Endodermal cell (in vitro differentiated cells): ENCODE measurements around the gene TRIM49. TPM values are rescaled to one million over a fixed set of nuclear protein-coding genes. Genes with fewer than 3 reads are reported as not detected.
"Not testable (repeated sequence)": the region's sequence is repeated elsewhere in the genome, so short reads cannot be mapped to it uniquely, and the experiment has no call there.

Experiments used
- DNase-seq: peaks from one replicate; pipeline ENCODE4 v3.0.0-alpha.2; 2017
- H3K27ac ChIP-seq: 2 replicates; pipeline ENCODE4 v1.5.1; 2013; ENCODE audit warnings: mild to moderate bottlenecking, low read depth, low read length, moderate library complexity
- H3K27me3 ChIP-seq: 2 replicates; pipeline ENCODE4 v1.6.1; 2013; ENCODE audit warnings: mild to moderate bottlenecking, low read length, moderate library complexity; ENCODE audit not compliant: insufficient read depth, control insufficient read depth, poor library complexity, severe bottlenecking
- H3K36me3 ChIP-seq: 2 replicates; pipeline ENCODE4 v1.7.0; 2013; ENCODE audit warnings: mild to moderate bottlenecking, low read length, moderate library complexity; ENCODE audit not compliant: control insufficient read depth, insufficient read depth
- H3K4me1 ChIP-seq: one replicate; pipeline ENCODE4 v1.7.0; 2013; ENCODE audit warnings: low read length; ENCODE audit not compliant: control insufficient read depth, insufficient read depth
- H3K4me3 ChIP-seq: 2 replicates; pipeline ENCODE4 v1.5.1; 2013; ENCODE audit warnings: mild to moderate bottlenecking, low read length, moderate library complexity
- H3K9ac ChIP-seq: 2 replicates; pipeline ENCODE4 v1.6.1; 2013; ENCODE audit warnings: mild to moderate bottlenecking, low read length, moderate library complexity; ENCODE audit not compliant: poor library complexity, severe bottlenecking; ENCODE audit errors: extremely low read depth
- H3K9me3 ChIP-seq: 2 replicates; pipeline ENCODE4 v1.6.1; 2013; ENCODE audit warnings: mild to moderate bottlenecking, low read length, moderate library complexity; ENCODE audit not compliant: control insufficient read depth
- H3K27ac Mint-ChIP-seq: 2 replicates; pipeline ENCODE4 v1.8.0; 2020; ENCODE audit warnings: mixed read lengths
- H3K27me3 Mint-ChIP-seq: 2 replicates; pipeline ENCODE4 v1.8.0; 2021; ENCODE audit warnings: mild to moderate bottlenecking, mixed read lengths; ENCODE audit not compliant: insufficient read depth
- H3K36me3 Mint-ChIP-seq: 2 replicates; pipeline ENCODE4 v1.8.0; 2020; ENCODE audit warnings: low read depth, mixed read lengths
- H3K4me1 Mint-ChIP-seq: 2 replicates; pipeline ENCODE4 v1.8.0; 2020; ENCODE audit warnings: mixed read lengths
- H3K4me3 Mint-ChIP-seq: 2 replicates; pipeline ENCODE4 v1.8.0; 2020; ENCODE audit warnings: mild to moderate bottlenecking, moderate library complexity, mixed read lengths
- H3K9me3 Mint-ChIP-seq: 2 replicates; pipeline ENCODE4 v1.8.0; 2020; ENCODE audit warnings: mild to moderate bottlenecking, mixed read lengths
- WGBS, 2 experiments: methylation state at CpG; one replicate each; pipeline versions ENCODE4 v1.1.5 to v1.1.7; 2013; ENCODE audit warnings: missing lambda C conversion rate in 2 of 2, mixed read lengths in 1 of 2; ENCODE audit not compliant: insufficient coverage in 1 of 2, insufficient read length in 1 of 2; 5-methylcytosine and 5-hydroxymethylcytosine counted together
- long read RNA-seq, 4 experiments: library from polyadenylated mRNA in 2 of 4; library from RNA in 1 of 4; library from capped mRNA in 1 of 4; stranded (forward) in 3 of 4; unstranded in 1 of 4; transcript quantifications; one replicate each; pipeline ENCODE4 v2.0.0, GENCODE V29; 2020 to 2021; ENCODE audit warnings: inconsistent platforms in 1 of 4
- polyA plus RNA-seq, 2 experiments: library from polyadenylated mRNA; stranded (reverse); fragments of 50-300 nt; gene quantifications; one replicate each; pipeline ENCODE4 v1.2.3, GENCODE V29; 2013
- total RNA-seq, 2 donors: library from RNA; stranded (reverse); fragmentation: NEBNext Ultra II Directional in 1 of 2; extraction: Animal tissue kit (Norgen Biotek cat#: 25700) in 1 of 2; gene quantifications; 2 replicates in 1 of 2; 3 replicates in 1 of 2; pipeline ENCODE4 v1.2.1, GENCODE V29; 2021

Gene TRIM49, protein sequence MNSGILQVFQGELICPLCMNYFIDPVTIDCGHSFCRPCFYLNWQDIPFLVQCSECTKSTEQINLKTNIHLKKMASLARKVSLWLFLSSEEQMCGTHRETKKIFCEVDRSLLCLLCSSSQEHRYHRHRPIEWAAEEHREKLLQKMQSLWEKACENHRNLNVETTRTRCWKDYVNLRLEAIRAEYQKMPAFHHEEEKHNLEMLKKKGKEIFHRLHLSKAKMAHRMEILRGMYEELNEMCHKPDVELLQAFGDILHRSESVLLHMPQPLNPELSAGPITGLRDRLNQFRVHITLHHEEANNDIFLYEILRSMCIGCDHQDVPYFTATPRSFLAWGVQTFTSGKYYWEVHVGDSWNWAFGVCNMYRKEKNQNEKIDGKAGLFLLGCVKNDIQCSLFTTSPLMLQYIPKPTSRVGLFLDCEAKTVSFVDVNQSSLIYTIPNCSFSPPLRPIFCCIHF
- total RNA-seq, result not detected
- polyA plus RNA-seq (2013, experiment 1 of 2), result not detected
- not detected for polyA plus RNA-seq (2013, experiment 2 of 2)
- long read RNA-seq, experiment 1, result 0 reads
- long read RNA-seq, experiment 2, result 0 reads
- long read RNA-seq, experiment 3, result 0 reads
- long read RNA-seq, experiment 4, result 0 reads

DNA sequence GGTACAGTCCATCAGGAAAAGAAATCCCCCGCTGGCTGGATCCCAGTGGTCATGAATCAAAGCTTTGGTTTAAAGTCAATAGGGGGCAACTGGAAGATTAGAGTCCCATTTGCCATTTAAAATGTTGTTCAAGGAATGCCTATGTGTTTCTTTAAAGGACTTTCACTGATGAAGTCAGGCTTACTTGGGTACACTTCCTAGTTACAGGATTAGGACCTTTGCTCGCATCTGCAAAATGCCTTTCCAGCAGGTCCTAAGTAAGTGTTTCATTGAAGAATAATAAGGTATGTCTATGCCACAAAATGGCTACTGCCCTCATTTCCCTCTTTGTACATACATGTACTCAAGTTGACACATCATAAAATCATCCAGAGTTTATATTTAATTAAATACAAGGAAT is at the start of gene TRIM49:
TRIM49 (minus strand) TSS at position 101 of the 400 bp plus-strand sequence. CDS start 4,106 bp downstream, outside the sequence.
- not testable (repeated sequence) for DNase-seq, H3K9me3 ChIP-seq, H3K4me1 Mint-ChIP-seq, H3K9me3 Mint-ChIP-seq, H3K36me3 ChIP-seq, H3K9ac ChIP-seq, H3K27me3 ChIP-seq, H3K36me3 Mint-ChIP-seq, H3K27ac Mint-ChIP-seq, H3K4me3 ChIP-seq, H3K4me1 ChIP-seq, H3K27me3 Mint-ChIP-seq, H3K4me3 Mint-ChIP-seq, H3K27ac ChIP-seq
- WGBS, 2 experiments, result no CpG with 5 or more reads among the region's 2 CpGs

DNA sequence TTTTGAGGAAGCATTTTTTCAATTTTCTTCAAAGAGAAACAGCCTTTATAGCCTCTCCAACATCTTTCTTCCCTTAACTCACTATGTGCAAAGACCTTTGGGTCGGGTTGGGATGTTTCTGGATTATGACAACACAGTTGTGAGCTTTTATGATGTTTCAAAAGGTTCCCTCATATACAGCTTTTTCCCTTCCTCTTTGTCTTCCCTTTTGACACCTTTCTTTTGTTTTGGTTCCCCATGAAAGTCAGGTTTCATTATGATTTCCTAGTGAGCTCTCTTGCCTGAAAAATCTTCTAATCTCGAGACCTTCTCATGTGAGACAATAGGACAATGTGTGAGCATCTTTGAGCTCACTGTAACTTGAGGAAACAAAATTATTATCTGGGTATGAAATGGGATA is 18.3 kb upstream of the TRIM49 start:
- not testable (repeated sequence) for H3K4me3 ChIP-seq, H3K36me3 ChIP-seq, H3K9ac ChIP-seq, H3K4me3 Mint-ChIP-seq, H3K27ac ChIP-seq, H3K27ac Mint-ChIP-seq, H3K27me3 Mint-ChIP-seq, DNase-seq, H3K4me1 ChIP-seq, H3K36me3 Mint-ChIP-seq, H3K9me3 Mint-ChIP-seq, H3K27me3 ChIP-seq, H3K9me3 ChIP-seq, H3K4me1 Mint-ChIP-seq
- no CpG with 5 or more reads among the region's 2 CpGs for WGBS, 2 experiments

DNA sequence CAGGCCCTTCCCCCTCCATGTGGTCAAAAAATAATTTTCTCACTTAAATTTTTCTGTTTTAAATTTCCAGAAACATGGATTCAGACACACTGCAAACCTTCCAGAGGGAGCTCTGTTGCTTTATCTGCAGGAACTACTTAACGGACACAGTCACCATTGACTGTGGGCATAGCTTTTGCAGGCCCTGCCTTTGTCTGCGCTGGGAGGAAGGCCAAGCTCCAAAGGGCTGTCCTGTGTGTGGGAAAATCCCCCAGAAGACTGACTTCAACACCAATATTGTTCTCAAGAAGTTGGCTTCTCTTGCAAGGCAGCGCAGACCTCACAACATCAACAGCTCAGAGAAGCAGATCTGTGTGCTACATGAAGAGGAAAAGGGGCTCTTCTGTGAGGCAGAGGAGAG is 11.6 kb upstream of the TRIM49 start:
- not testable (repeated sequence) for H3K4me1 ChIP-seq, H3K4me3 Mint-ChIP-seq, H3K27me3 ChIP-seq, H3K27ac ChIP-seq, H3K9ac ChIP-seq, H3K36me3 Mint-ChIP-seq, H3K36me3 ChIP-seq, H3K4me1 Mint-ChIP-seq, H3K9me3 Mint-ChIP-seq, DNase-seq, H3K9me3 ChIP-seq, H3K4me3 ChIP-seq, H3K27me3 Mint-ChIP-seq, H3K27ac Mint-ChIP-seq
- WGBS, 2 experiments, result no CpG with 5 or more reads among the region's 3 CpGs

DNA sequence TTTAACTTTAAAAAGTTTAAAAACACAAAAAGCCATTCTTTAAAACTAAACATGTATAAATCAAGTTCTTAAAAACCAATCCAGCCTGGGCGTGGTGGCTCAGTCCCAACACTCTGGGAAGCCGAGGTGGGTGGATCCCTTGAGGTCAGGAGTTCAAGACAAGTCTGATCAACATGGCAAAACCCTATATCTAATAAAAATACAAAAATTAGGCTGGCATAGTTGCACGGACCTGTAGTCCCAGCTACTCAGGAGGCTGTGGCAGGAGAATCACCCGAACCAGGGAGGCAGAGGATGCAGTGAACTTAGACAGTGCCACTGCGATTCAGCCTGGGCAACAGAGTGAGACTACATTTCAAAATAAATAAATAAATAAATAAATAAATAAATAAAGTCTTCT is 5.2 kb upstream of the TRIM49 start:
- H3K9me3 ChIP-seq, H3K36me3 ChIP-seq, H3K9me3 Mint-ChIP-seq, H3K4me3 Mint-ChIP-seq, H3K36me3 Mint-ChIP-seq, H3K27ac ChIP-seq, H3K27ac Mint-ChIP-seq, H3K27me3 ChIP-seq, H3K4me1 Mint-ChIP-seq, H3K4me1 ChIP-seq, H3K9ac ChIP-seq, H3K4me3 ChIP-seq, H3K27me3 Mint-ChIP-seq: not testable (repeated sequence)
- peak; percentile 14 for DNase-seq
- 90 to 94% methylated on average over 3 to 5 of the region's 5 CpGs for WGBS, 2 experiments

DNA sequence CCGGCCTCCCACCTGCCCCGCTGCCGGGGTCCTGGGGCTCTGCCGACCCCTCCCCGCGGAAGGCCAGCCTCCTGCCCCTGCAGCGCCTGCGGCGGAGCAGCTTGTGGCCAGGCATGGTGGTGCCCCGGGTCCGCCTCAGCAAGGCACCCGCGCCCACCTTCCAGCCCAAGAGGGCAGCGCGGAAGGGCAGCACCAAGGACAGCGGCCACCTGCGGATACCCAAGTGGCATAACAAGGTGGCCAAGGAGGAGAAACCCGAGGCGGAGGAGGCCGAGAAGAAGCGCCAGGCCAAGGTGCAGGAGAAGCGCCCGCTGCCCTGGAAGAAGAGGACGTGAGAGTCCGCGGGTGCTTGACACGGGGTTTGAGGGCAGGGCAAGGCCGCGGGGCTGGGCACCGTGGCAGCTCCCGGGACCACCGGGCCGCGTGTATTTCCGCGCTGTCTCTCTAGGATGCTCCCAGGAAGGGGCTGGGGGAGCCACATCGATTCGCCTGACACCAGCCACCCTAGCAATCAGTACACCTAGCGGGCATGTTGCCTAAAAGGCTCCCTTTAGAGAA is 20.8 kb downstream of the TRIM49 start:
- H3K27me3 ChIP-seq, result not testable (repeated sequence)

More for the DNA sequence above, 20.8 kb downstream of the TRIM49 start:
- DNase-seq, H3K4me1 Mint-ChIP-seq, H3K4me1 ChIP-seq, H3K36me3 ChIP-seq, H3K4me3 ChIP-seq, H3K9me3 Mint-ChIP-seq, H3K9ac ChIP-seq, H3K4me3 Mint-ChIP-seq, H3K9me3 ChIP-seq, H3K27me3 Mint-ChIP-seq, H3K27ac Mint-ChIP-seq, H3K27ac ChIP-seq, H3K36me3 Mint-ChIP-seq: not testable (repeated sequence)
- WGBS, 2 experiments, result 49% methylated on average over 18 of the region's 39 CpGs; no CpG with 5 or more reads in 1 of the 2 experiments
